WTC11 (cell line): ENCODE data around the gene VTI1A.

Experiments used
- CREB1 ChIP-seq: sonication (generic); formaldehyde crosslinking; IDR thresholded peaks from 2 replicates; pipeline ENCODE4 v1.8.0; 2023; ENCODE audit warnings: mild to moderate bottlenecking, missing genetic modification reagents
- CTCF ChIP-seq: fragments of 200-600 bp; IDR thresholded peaks from 2 replicates; pipeline ENCODE4 v1.8.0; 2022; ENCODE audit warnings: antibody characterized with exemption
- ESRRA ChIP-seq: sonication (generic); formaldehyde crosslinking; IDR thresholded peaks from 2 replicates; pipeline ENCODE4 v1.8.1; 2022; ENCODE audit warnings: mild to moderate bottlenecking, missing genetic modification reagents, borderline replicate concordance
- ETV6 ChIP-seq: sonication (generic); formaldehyde crosslinking; IDR thresholded peaks from 2 replicates; pipeline ENCODE4 v1.8.1; 2022; ENCODE audit warnings: mild to moderate bottlenecking, missing genetic modification reagents
- FOXK1 ChIP-seq: sonication (generic); formaldehyde crosslinking; IDR thresholded peaks from 2 replicates; pipeline ENCODE4 v1.8.0; 2022; ENCODE audit warnings: mild to moderate bottlenecking, moderate library complexity, missing genetic modification reagents
- PRDM15 ChIP-seq: sonication (generic); formaldehyde crosslinking; IDR thresholded peaks from 2 replicates; pipeline ENCODE4 v1.8.0; 2022; ENCODE audit warnings: missing genetic modification reagents
- TF ChIP-seq, protein P1 (sequence below): sonication (generic); formaldehyde crosslinking; IDR thresholded peaks from 2 replicates; pipeline ENCODE4 v1.8.1; 2022; ENCODE audit warnings: low read depth, mild to moderate bottlenecking, moderate library complexity, missing genetic modification reagents, borderline replicate concordance
- TF ChIP-seq, protein P2 (sequence below): sonication (generic); formaldehyde crosslinking; IDR thresholded peaks from 2 replicates; pipeline ENCODE4 v1.8.1; 2023; ENCODE audit warnings: mild to moderate bottlenecking, missing genetic modification reagents, moderate library complexity
- TF ChIP-seq, protein P3 (sequence below): sonication (generic); formaldehyde crosslinking; IDR thresholded peaks from 2 replicates; pipeline ENCODE4 v1.8.1; 2022; ENCODE audit warnings: low read depth, missing genetic modification reagents, borderline replicate concordance
- TF ChIP-seq, protein P4 (sequence below): sonication (generic); formaldehyde crosslinking; conservative IDR thresholded peaks from 2 replicates; pipeline ENCODE4 v1.8.1; 2022; ENCODE audit warnings: mild to moderate bottlenecking, missing genetic modification reagents
- TF ChIP-seq, protein P5 (sequence below): sonication (generic); formaldehyde crosslinking; IDR thresholded peaks from 2 replicates; pipeline ENCODE4 v1.8.1; 2022; ENCODE audit warnings: missing genetic modification reagents, borderline replicate concordance

DNA sequence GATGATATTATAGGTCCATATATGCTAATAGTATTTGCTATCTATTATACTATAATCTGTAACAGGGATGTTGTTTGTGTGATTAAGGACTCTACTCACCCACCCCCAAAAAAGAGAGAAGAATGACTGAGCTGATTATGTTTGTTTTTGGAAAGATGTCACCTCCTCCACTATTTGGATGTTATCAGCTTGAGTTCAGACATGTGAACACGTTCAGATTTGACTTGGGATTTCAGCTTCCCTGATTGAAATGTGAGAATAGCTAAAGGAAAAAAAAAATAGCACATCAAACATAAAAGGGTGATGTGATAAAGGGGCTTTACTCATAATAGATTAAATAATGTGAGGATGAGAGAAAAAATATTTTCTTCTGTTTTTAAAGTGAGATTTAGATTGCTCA, 81.2 kb downstream of the VTI1A start:
- TF ChIP-seq CREB1 (CRISPR knock-in tag) (no peak), ETV6 (CRISPR knock-in tag) (no peak), CTCF (no peak), PRDM15 (CRISPR knock-in tag) (no peak), FOXK1 (CRISPR knock-in tag) (no peak), ESRRA (no peak)
- TF ChIP-seq, protein P1, sequence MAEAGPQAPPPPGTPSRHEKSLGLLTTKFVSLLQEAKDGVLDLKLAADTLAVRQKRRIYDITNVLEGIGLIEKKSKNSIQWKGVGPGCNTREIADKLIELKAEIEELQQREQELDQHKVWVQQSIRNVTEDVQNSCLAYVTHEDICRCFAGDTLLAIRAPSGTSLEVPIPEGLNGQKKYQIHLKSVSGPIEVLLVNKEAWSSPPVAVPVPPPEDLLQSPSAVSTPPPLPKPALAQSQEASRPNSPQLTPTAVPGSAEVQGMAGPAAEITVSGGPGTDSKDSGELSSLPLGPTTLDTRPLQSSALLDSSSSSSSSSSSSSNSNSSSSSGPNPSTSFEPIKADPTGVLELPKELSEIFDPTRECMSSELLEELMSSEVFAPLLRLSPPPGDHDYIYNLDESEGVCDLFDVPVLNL (CRISPR knock-in tag) = no peak
- TF ChIP-seq, protein P2, sequence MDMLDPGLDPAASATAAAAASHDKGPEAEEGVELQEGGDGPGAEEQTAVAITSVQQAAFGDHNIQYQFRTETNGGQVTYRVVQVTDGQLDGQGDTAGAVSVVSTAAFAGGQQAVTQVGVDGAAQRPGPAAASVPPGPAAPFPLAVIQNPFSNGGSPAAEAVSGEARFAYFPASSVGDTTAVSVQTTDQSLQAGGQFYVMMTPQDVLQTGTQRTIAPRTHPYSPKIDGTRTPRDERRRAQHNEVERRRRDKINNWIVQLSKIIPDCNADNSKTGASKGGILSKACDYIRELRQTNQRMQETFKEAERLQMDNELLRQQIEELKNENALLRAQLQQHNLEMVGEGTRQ = no peak
- TF ChIP-seq, protein P3, sequence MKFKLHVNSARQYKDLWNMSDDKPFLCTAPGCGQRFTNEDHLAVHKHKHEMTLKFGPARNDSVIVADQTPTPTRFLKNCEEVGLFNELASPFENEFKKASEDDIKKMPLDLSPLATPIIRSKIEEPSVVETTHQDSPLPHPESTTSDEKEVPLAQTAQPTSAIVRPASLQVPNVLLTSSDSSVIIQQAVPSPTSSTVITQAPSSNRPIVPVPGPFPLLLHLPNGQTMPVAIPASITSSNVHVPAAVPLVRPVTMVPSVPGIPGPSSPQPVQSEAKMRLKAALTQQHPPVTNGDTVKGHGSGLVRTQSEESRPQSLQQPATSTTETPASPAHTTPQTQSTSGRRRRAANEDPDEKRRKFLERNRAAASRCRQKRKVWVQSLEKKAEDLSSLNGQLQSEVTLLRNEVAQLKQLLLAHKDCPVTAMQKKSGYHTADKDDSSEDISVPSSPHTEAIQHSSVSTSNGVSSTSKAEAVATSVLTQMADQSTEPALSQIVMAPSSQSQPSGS (CRISPR knock-in tag) = no peak
- TF ChIP-seq, protein P4, sequence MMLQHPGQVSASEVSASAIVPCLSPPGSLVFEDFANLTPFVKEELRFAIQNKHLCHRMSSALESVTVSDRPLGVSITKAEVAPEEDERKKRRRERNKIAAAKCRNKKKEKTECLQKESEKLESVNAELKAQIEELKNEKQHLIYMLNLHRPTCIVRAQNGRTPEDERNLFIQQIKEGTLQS (CRISPR knock-in tag) = no peak
- TF ChIP-seq, protein P5, sequence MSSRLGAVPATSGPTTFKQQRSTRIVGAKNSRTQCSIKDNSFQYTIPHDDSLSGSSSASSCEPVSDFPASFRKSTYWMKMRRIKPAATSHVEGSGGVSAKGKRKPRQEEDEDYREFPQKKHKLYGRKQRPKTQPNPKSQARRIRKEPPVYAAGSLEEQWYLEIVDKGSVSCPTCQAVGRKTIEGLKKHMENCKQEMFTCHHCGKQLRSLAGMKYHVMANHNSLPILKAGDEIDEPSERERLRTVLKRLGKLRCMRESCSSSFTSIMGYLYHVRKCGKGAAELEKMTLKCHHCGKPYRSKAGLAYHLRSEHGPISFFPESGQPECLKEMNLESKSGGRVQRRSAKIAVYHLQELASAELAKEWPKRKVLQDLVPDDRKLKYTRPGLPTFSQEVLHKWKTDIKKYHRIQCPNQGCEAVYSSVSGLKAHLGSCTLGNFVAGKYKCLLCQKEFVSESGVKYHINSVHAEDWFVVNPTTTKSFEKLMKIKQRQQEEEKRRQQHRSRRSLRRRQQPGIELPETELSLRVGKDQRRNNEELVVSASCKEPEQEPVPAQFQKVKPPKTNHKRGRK (CRISPR knock-in tag) = no peak
